Osteoblast (primary cell): ENCODE results near the gene ENPP3. TPM values are rescaled to one million over a fixed set of nuclear protein-coding genes. Genes with fewer than 3 reads are reported as not detected.

Experiments
- DNase-seq: peaks from one replicate; pipeline ENCODE4 v3.0.0; 2011; ENCODE audit warnings: low spot score, mixed read lengths; ENCODE audit not compliant: insufficient read length; ENCODE audit errors: missing footprints
- H2AFZ ChIP-seq: 2 replicates; pipeline ENCODE4 v1.6.0; 2011; ENCODE audit warnings: mild to moderate bottlenecking, low read length
- H3K27ac ChIP-seq: 2 replicates; pipeline ENCODE4 v1.5.1; 2011; ENCODE audit warnings: mild to moderate bottlenecking, low read depth, low read length, moderate library complexity
- H3K27me3 ChIP-seq: 2 replicates; pipeline ENCODE4 v1.6.0; 2012; ENCODE audit warnings: mild to moderate bottlenecking, control low read depth, inconsistent platforms, low read length, moderate library complexity; ENCODE audit not compliant: insufficient read depth
- H3K36me3 ChIP-seq: 2 replicates; pipeline ENCODE4 v1.5.1; 2011; ENCODE audit warnings: mild to moderate bottlenecking, low read length, control low read depth, moderate library complexity; ENCODE audit not compliant: insufficient read depth
- H3K4me1 ChIP-seq: 2 replicates; pipeline ENCODE4 v1.5.1; 2011; ENCODE audit warnings: mild to moderate bottlenecking, low read length, control low read depth, moderate library complexity; ENCODE audit not compliant: insufficient read depth
- H3K4me2 ChIP-seq: 2 replicates; pipeline ENCODE4 v1.6.0; 2011; ENCODE audit warnings: mild to moderate bottlenecking, low read length; ENCODE audit not compliant: insufficient read depth
- H3K4me3 ChIP-seq: fragments of 200-600 bp; sonication (generic); 3 replicates; pipeline ENCODE4 v1.5.1; 2012; ENCODE audit warnings: mild to moderate bottlenecking, low read length, inconsistent platforms; ENCODE audit not compliant: insufficient read depth
- H3K79me2 ChIP-seq: 2 replicates; pipeline ENCODE4 v1.6.0; 2012; ENCODE audit warnings: mild to moderate bottlenecking, low read length, control low read depth, inconsistent platforms; ENCODE audit not compliant: insufficient read depth
- H3K9me3 ChIP-seq: 2 replicates; pipeline ENCODE4 v1.5.1; 2011; ENCODE audit warnings: low read depth, low read length, control low read depth
- H4K20me1 ChIP-seq: 2 replicates; pipeline ENCODE4 v1.6.0; 2012; ENCODE audit warnings: mild to moderate bottlenecking, low read length, control low read depth; ENCODE audit not compliant: insufficient read depth
- CTCF ChIP-seq: IDR thresholded peaks from 2 replicates; pipeline ENCODE4 v1.5.1; 2011; ENCODE audit warnings: mild to moderate bottlenecking, low read depth, low read length, moderate library complexity; ENCODE audit errors: extremely low read depth
- total RNA-seq: library from RNA; depleted of rRNA; stranded (reverse); fragments of >200 nt; gene quantifications from 2 replicates; pipeline ENCODE4 v1.2.3, GENCODE V29; 2012

The ENPP3 gene
- total RNA-seq, 1 donor = not detected

- no peaks in the 10 kb centered on the region for H3K4me1 ChIP-seq
- no peaks in the 10 kb centered on the region for H3K9me3 ChIP-seq
- TF ChIP-seq CTCF = no peak
- H4K20me1 ChIP-seq = no peaks in the 10 kb centered on the region
- DNase-seq = no peak
- H3K27ac ChIP-seq = no peak overlapping the region
- H3K79me2 ChIP-seq = no peaks in the 10 kb centered on the region
- no peak overlapping the region for H2AFZ ChIP-seq
- no peaks in the 10 kb centered on the region for H3K27me3 ChIP-seq
- H3K36me3 ChIP-seq = peaks cover 76% of the 10 kb centered on the region
- H3K4me2 ChIP-seq = no peak overlapping the region
- no peak overlapping the region for H3K4me3 ChIP-seq
Measured at GRCh38 chr6:131594074-131594473, 43.0 kb upstream of the ENPP3 start.

GRCh38 chr6:131597446-131597845 is 39.7 kb upstream of the ENPP3 start:
- Histone ChIP-seq H4K20me1 (no peaks in the 10 kb centered on the region), H2AFZ (no peak overlapping the region), H3K27ac (no peak overlapping the region), H3K79me2 (no peaks in the 10 kb centered on the region), H3K4me3 (no peak overlapping the region), H3K4me2 (no peak overlapping the region), H3K27me3 (no peaks in the 10 kb centered on the region), H3K9me3 (no peaks in the 10 kb centered on the region), H3K4me1 (no peaks in the 10 kb centered on the region), H3K36me3 (peaks cover 92% of the 10 kb centered on the region)
- DNase-seq = no peak
- peak; percentile 38 for TF ChIP-seq CTCF

DNA sequence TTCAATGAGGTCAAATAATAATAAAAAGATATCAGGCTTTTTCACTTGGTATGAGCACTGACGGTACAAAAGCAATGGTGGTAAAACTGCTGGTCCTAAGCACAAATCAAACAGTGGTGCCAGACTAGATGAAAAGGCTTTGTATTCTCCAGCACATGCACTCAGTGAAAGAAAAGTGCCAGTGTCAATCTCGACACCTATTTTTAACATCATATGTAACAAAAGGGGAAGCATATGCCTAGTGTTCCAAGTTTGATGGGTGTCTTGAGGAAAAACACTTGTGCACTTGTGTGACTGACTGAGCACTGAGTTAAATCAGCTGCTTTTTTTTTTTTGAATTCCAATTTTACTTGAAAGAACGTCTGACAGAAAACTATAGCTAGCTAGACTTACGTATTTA is 36.4 kb upstream of the ENPP3 start:
- Histone ChIP-seq H3K4me1 (peaks cover 7% of the 10 kb centered on the region), H3K9me3 (no peaks in the 10 kb centered on the region), H3K4me3 (no peak overlapping the region), H3K27me3 (no peaks in the 10 kb centered on the region), H3K79me2 (no peaks in the 10 kb centered on the region), H3K36me3 (peaks cover 83% of the 10 kb centered on the region), H3K4me2 (no peak overlapping the region), H4K20me1 (no peaks in the 10 kb centered on the region), H3K27ac (no peak overlapping the region), H2AFZ (no peak overlapping the region)
- no peak for TF ChIP-seq CTCF
- no peak for DNase-seq

DNA sequence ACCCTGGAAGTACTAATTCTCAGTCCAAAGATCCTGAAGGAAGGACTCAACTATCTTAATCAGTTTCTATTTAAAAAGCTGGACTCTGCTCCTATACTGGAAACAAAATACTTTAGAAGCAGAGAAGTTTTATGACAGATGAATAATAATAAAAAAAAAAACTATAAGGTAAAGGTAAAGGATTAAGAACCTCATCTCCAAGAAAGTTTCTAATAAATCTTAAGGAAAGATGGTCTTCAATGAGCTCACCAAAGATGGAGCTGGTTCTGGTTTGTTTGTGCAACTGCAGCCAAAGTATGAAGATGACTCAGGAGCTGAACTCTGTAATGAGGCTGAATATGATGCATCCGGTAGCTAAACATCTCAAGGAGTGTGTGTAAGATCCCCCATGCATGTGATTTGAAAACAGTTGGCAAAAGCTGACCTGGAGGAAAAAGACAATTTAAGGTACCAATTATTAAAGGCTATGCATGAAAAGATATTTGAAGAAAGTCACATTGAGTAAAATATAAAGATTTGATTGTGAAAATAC is 34.3 kb upstream of the ENPP3 start:
- no peak for TF ChIP-seq CTCF
- Histone ChIP-seq H3K27me3 (no peaks in the 10 kb centered on the region), H3K9me3 (no peaks in the 10 kb centered on the region), H3K4me2 (no peak overlapping the region), H3K79me2 (no peaks in the 10 kb centered on the region), H3K27ac (peak overlapping the region; percentile 11), H4K20me1 (no peaks in the 10 kb centered on the region), H3K36me3 (peaks cover 78% of the 10 kb centered on the region), H3K4me1 (peaks cover 7% of the 10 kb centered on the region), H3K4me3 (no peak overlapping the region), H2AFZ (no peak overlapping the region)
- DNase-seq = peak; percentile 14
